GM18505 (cell line): ENCODE data around the gene IFNL1.
"Not testable (repeated sequence)": the region's sequence is repeated elsewhere in the genome, so short reads cannot be mapped to it uniquely, and the experiment has no call there.

Source experiments
- ATAC-seq: cut with Tn5 transposase; IDR thresholded peaks from one replicate; pipeline ENCODE4 v1.9.1; 2021; ENCODE audit not compliant: unreplicated experiment
- POLR2A ChIP-seq: IDR thresholded peaks from 4 replicates; pipeline ENCODE4 v1.6.1; 2011; ENCODE audit warnings: borderline replicate concordance; ENCODE audit not compliant: insufficient read depth, insufficient read length; ENCODE audit errors: extremely low read depth

IFNL1 gene

DNA sequence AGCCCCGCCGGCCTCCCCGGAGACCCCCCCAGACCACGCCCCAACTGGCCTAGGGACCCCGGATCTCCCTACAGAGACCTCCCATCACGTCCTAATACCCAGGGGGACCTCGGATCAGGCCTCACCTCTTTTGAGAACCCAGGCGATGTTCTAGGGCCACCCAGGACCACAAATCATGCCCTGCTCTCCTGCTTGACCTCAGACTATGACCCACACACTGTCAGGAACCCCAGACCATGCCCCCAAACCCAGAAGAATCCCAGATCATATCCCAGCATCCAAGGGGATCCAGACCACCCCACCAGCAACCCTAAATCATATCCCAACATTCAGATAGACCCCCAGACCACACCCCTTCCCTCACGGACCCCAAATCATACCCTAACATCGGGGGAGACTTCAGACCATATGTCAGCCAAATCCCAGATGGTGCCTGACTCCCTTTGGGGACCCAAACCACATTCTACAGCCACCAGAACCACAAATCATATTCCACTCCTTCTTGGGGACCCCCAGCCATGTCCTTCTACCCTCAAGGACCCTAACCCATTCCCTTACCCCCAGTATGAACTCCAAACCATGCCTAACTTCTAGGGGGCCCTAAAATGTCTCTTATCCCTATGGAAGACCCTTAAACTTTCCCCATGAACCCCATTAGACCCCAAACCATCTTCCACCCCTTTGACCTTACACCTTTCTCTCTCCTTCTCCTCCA, 25.1 kb downstream of the IFNL1 start:
- ATAC-seq = no peak
- TF ChIP-seq POLR2A = no peak

DNA sequence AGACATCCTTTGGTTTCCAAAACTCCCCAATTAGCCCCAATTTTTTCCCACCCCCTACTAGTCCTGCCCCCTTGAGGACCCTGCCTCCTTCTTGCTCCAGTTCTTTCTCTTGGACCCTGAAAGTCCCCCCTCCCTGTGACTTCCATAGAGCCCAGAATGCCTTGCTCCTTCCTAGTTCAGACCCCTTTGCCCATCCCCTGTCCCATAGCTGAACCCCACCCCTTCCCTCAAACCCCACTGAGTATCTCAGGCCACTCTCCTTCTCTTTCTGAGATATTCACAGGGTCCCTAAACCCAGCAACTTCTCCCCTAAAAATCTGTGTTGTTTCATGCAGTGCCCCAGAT, 25.6 kb downstream of the IFNL1 start:
- TF ChIP-seq POLR2A = no peak
- ATAC-seq = no peak

DNA sequence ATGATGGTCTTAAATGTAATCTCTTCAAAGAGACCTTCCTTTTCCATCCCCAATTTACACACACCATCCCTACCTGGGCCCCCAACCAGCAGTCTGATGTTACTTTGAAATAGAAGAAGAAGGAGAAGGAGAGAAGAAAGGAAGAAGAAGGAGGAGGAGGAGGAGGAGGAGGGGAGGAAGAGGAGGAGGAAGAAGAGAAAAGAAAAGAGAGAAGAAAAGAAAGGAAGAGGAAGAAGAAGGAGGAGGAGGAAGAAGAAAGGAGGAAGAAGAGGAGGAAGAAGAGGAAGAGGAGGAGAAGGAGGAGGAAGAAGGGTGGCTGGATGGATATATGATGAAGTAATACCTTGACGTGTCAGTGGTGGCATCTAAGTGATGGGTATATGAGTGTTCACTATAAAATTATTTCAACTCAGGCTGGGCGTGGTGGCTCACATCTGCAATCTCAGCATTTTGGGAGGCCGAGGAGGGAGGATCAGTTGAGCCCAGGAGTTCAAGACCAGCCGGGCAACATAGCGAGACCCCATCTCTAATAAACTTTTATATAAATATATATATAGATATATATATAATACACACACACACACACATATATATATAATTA, 28.1 kb downstream of the IFNL1 start:
- TF ChIP-seq POLR2A = no peak
- no peak for ATAC-seq

DNA sequence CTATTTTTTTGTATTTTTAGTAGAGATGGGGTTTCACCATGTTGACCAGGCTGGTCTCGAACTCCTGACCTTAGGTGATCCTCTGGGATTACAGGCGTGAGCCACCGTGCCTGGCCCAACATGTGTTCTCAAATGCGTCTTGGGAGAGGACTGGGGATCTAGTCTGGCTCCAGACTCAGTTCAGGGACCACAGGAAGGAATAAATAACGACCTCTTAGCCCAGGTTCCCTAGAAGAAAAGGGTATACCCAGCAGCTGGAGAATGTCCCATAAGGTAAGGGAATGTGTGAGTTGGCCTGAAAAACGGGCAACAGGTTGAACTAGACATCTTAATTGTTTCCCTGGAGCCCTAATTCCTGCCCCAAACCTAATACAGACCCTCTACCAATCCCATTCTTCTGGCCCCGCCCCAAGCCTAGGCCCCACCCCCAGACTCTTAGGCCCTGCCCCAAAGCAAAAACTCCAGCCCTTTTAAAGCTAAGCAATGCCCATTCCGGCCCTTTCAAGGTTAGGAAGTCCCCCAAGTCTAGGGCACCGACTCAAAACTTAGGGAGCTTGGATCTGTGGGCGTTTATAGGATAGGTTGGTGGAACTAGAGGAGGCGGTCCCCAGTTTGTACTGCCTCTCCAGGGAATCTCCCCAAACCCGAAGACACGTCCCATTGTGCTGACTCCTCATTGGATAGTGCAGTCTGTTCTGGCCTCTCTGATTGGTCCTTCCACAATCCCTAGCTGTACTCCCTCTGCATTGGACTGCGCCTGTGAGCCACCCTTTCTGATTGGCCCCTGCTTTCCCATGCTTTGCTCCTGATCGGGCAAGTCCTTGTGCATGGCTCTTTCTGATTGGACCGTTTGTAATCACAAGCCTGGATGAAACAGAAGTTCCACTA, 29.8 kb downstream of the IFNL1 start:
- no peak for TF ChIP-seq POLR2A

DNA sequence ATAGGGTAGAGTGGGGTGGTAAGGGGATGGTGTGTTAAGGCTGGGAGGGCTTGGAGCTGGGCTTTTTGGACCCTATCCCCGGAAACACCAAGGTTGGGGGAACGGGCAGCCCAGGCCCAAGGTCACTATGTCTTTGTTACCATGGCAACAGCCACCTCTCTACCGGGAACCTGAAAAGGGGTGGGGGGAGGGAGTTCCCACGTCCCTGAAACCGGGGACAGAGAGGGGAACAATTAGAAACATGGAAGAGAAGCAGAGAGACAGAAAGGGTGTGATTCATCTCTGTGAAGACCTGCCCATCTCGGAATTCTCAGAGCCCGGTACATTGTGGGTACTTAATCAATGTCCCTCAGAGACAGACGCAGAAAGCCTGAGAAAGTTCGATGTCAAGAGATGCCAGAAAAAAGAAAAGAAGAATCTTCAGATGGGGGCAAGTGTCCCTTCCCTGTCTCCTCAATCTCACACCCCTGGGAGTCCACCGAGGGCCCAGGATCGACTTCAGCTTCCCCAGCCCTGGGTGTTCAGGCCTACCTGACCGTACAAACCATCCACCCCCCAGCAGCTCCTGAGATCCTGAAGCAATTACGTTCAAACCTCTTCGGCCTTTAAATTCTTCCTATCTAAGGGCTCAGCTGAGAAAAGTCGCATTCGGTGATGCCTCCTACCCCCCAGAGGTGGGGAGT, 31.3 kb downstream of the IFNL1 start:
- no peak for TF ChIP-seq POLR2A
- ATAC-seq = no peak

More for the DNA sequence above, 29.8 kb downstream of the IFNL1 start:
- no peak for ATAC-seq

DNA sequence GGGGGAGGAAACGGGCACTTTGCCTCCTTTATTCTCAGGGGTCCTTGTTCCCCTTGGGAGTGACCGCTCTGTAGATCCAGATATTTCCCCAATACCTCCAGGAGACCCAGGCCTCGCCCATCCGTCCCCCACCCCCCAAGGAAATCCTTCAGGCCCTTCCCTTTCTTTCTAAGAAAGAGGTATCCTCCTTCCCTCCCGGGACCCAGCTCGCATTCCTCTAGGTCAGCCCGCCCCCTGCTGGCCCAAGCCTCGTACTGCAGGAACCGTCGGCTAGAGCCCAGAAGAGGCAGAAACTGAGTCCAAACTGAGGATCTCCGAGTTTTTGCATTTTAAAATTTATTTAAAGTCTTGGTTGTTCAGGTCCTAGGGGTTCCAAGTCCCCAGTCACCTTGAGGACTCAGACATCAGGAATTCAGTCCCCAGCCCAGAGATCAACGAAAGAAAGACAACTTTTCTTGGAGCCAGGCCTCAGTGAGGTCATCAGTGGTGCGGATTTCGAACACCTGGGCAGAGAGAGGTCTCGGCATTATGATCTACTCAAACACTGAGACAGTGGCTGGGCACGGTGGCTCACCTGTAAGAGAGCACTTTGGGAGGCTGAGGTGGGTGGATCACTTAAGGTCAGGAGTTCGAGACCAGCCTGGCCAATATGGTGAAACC, 32.0 kb downstream of the IFNL1 start:
- no peak for ATAC-seq
- no peak for TF ChIP-seq POLR2A

DNA sequence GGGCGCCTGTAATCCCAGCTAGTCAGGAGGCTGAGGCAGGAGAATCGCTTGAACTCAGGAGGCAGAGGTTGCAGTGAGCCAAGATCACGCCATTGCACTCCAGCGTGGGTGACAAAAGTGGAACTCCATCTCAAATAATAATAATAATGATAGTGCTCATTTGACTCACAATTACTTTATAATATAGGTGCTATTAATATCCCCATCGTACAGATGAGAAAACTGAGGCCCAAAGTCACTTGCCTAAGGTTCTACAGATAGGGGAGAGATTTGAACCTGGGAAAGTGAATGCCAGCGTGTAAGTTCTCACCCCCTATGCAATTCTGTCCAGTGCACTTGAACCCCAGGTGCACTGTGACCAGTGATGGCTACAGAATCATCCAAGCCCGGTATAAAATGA, 33.7 kb downstream of the IFNL1 start:
- no peak for TF ChIP-seq POLR2A
- no peak for ATAC-seq

DNA sequence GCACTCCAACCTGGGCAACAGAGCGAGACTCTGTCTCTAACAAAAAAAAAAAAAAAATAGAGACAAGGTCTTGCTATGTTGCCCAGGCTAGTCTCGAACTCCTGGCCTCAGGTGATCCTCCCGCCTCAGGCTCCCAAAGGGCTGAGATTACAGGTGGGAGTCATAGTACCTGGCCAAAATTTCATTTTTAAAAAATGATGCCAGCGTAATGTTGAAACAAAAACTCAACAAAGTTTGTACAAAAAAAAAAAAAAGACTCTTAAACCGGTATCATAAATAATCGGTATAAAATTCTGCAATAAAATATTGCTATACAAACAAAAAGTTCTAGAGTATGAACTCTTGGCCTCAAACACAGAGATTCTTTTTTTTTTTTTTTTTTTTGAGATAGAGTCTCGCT, 36.1 kb downstream of the IFNL1 start:
- TF ChIP-seq POLR2A = no peak
- no peak for ATAC-seq

DNA sequence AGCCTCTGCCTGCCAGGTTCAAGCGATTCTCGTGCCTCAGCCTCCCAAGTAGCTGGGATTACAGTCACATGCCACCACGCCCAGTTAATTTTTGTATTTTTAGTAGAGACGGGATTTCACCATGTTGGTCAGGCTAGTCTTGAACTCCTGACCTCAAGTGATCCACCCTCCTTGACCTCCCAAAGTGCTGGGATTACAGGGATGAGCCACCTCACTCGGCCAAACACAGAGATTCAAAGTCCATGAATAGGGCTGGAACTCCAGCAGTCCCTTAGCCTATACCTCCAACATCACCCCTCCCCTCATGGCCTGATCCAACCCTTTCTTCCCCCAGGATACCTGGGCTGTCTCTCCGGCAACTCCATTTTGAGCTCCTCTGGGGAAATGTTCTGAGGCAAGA, 36.5 kb downstream of the IFNL1 start:
- ATAC-seq = not testable (repeated sequence)

DNA sequence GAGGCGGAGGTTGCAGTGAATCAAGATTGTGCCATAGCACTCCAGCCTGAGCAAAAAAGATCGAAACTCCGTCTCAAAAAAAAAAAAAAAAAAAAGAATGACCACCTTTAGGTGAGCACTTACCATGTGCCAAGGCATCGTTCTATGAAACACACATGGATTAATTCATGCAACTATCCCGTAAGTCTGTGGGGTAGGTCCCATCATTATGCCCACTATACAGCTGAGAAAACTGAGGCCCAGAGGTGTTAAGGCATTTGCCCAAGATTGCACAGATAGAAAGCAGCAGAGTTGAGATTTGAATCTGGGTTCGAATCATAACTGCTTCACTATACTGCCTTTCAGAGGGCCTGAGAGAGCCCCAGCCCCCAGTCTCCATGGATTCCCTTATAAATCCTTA, 37.3 kb downstream of the IFNL1 start:
- ATAC-seq = no peak
- no peak for TF ChIP-seq POLR2A

DNA sequence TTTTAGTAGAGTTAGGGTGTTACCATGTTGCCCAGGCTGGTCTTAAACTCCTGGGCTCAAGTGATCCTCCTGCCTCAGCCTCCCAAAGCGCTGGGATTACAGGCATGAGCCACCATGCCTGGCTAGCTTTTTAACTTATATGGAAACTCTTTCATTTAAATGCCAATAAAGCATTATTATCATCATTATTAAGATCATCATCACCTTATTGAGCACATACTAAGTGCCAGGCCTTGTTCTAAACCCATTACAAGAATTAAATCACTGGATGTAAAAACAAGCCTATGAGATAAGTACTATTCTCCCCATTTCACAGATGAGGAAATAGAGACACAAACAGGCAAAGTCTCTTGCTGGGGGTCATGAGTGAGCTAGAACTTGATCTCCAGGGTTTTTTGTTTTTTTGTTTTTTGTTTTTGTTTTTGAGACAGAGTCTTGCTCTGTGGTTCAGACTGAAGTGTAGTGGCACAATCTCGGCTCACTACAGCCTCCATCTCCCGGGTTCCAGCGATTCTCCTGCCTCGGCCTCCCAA, 38.3 kb downstream of the IFNL1 start:
- no peak for ATAC-seq
- TF ChIP-seq POLR2A = no peak

DNA sequence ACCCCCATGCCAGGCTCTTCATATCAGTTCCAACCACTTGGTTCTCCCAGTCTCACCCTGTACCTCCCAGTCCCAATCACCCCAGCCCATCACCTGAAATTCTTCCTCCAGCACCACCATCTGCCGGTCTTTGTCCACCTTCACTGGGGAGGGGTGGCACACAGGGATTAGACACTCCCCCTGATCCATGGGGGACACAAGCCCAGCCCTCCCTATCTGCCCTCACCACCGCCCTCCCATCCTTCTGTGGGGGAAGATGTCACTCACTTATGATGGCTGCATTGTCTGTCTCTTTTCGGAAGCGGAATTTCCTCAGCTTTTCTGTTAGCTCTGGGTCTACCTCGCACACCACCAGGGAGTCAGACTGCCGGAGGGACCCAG, 39.0 kb downstream of the IFNL1 start:
- no peak for TF ChIP-seq POLR2A
- no peak for ATAC-seq

DNA sequence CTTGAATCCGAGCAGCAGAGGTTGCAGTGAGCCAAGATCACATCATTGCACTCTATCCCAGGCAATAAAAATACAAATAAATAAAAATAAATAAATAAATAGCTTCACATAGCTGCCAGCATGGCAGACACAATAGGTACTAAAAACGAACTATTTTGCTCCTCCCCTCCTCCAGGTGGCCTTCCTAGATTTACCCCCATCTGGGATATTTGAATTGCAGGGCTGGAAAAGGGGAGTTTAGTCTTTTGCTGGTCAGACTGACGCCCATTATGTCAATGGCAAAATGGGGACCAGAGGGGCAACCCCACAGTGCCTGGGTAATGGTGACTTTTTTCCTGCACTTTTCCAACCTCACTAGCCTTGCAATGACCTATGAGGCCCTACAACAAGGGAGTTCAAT, 40.3 kb downstream of the IFNL1 start:
- no peak for TF ChIP-seq POLR2A

More for the DNA sequence above, 40.3 kb downstream of the IFNL1 start:
- no peak for ATAC-seq
